Measurements from ENCODE around the gene TMEM38A.

TMEM38A gene

GRCh38 chr19:16660763-16661479, at the start of gene TMEM38A:
Gene TMEM38A (plus strand): TSS chr19:16661139. CDS start chr19:16661218, 79 bp downstream.
- DNase-seq (ENCODE audit: low read depth in 1 of 2, low spot score in 1 of 2) = peak; percentile 16 to 21

- no peak for DNase-seq (ENCODE audit: low read depth in 1 of 2, low spot score in 1 of 2)
Observed at GRCh38 chr19:16612636-16613035, 48.3 kb upstream of the TMEM38A start.

- no peak for DNase-seq (ENCODE audit: low read depth in 1 of 2, low spot score in 1 of 2)
Observed at GRCh38 chr19:16613841-16614240, 47.1 kb upstream of the TMEM38A start.

- no peak for DNase-seq (ENCODE audit: low read depth in 1 of 2, low spot score in 1 of 2)
Observed at GRCh38 chr19:16614941-16615340, 46.0 kb upstream of the TMEM38A start.

- no peak for DNase-seq (ENCODE audit: low read depth in 1 of 2, low spot score in 1 of 2)
Observed at GRCh38 chr19:16615808-16616207, 45.1 kb upstream of the TMEM38A start.

GRCh38 chr19:16618248-16618647, 42.7 kb upstream of the TMEM38A start:
- no peak for DNase-seq (ENCODE audit: low read depth in 1 of 2, low spot score in 1 of 2)

- no peak for DNase-seq (ENCODE audit: low read depth in 1 of 2, low spot score in 1 of 2)
Observed at GRCh38 chr19:16619457-16619856, 41.5 kb upstream of the TMEM38A start.

GRCh38 chr19:16620018-16620417, 40.9 kb upstream of the TMEM38A start:
- no peak for DNase-seq (ENCODE audit: low read depth in 1 of 2, low spot score in 1 of 2)

GRCh38 chr19:16620584-16620983, 40.4 kb upstream of the TMEM38A start:
- no peak for DNase-seq (ENCODE audit: low read depth in 1 of 2, low spot score in 1 of 2)

GRCh38 chr19:16621165-16621800, 39.7 kb upstream of the TMEM38A start:
- no peak for DNase-seq (ENCODE audit: low read depth in 1 of 2, low spot score in 1 of 2)

- DNase-seq (ENCODE audit: low read depth in 1 of 2, low spot score in 1 of 2) = no peak
Observed at GRCh38 chr19:16623066-16623465, 37.9 kb upstream of the TMEM38A start.

- DNase-seq (ENCODE audit: low read depth in 1 of 2, low spot score in 1 of 2) = no peak
Observed at GRCh38 chr19:16623576-16623975, 37.4 kb upstream of the TMEM38A start.

- DNase-seq (ENCODE audit: low read depth in 1 of 2, low spot score in 1 of 2) = no peak
Observed at GRCh38 chr19:16624236-16624635, 36.7 kb upstream of the TMEM38A start.

GRCh38 chr19:16625163-16625958, 35.6 kb upstream of the TMEM38A start:
- no peak for DNase-seq (ENCODE audit: low read depth in 1 of 2, low spot score in 1 of 2)

GRCh38 chr19:16626796-16627192, 34.1 kb upstream of the TMEM38A start:
- no peak for DNase-seq (ENCODE audit: low read depth in 1 of 2, low spot score in 1 of 2)

GRCh38 chr19:16627193-16627927, 33.6 kb upstream of the TMEM38A start:
- DNase-seq (ENCODE audit: low read depth in 1 of 2, low spot score in 1 of 2) = no peak

GRCh38 chr19:16627928-16628182, 33.1 kb upstream of the TMEM38A start:
- no peak for DNase-seq (ENCODE audit: low read depth in 1 of 2, low spot score in 1 of 2)

GRCh38 chr19:16628183-16628983, 32.6 kb upstream of the TMEM38A start, which contains the start of gene MED26:
Gene MED26 (minus strand): TSS chr19:16628204. CDS start chr19:16627943, 261 bp downstream.
- DNase-seq (ENCODE audit: low read depth in 1 of 2, low spot score in 1 of 2) = peak; percentile 96 to 97

GRCh38 chr19:16628984-16629691, 31.8 kb upstream of the TMEM38A start:
- DNase-seq (ENCODE audit: low read depth in 1 of 2, low spot score in 1 of 2) = no peak

- no peak for DNase-seq (ENCODE audit: low read depth in 1 of 2, low spot score in 1 of 2)
Observed at GRCh38 chr19:16631465-16631864, 29.5 kb upstream of the TMEM38A start.

All from stimulated activated CD4-positive, alpha-beta T cell treated with anti-CD3 and anti-CD28 coated beads, Interleukin-15, amount 100 ng/mL, for 1 hour (primary cell).